ENCODE results near the gene SLU7. TPM values are rescaled to one million over a fixed set of nuclear protein-coding genes. Genes with fewer than 3 reads are reported as not detected.

SLU7 gene
- total RNA-seq, 2 experiments from 2014 or later = 63.5 to 64.6 TPM

DNA sequence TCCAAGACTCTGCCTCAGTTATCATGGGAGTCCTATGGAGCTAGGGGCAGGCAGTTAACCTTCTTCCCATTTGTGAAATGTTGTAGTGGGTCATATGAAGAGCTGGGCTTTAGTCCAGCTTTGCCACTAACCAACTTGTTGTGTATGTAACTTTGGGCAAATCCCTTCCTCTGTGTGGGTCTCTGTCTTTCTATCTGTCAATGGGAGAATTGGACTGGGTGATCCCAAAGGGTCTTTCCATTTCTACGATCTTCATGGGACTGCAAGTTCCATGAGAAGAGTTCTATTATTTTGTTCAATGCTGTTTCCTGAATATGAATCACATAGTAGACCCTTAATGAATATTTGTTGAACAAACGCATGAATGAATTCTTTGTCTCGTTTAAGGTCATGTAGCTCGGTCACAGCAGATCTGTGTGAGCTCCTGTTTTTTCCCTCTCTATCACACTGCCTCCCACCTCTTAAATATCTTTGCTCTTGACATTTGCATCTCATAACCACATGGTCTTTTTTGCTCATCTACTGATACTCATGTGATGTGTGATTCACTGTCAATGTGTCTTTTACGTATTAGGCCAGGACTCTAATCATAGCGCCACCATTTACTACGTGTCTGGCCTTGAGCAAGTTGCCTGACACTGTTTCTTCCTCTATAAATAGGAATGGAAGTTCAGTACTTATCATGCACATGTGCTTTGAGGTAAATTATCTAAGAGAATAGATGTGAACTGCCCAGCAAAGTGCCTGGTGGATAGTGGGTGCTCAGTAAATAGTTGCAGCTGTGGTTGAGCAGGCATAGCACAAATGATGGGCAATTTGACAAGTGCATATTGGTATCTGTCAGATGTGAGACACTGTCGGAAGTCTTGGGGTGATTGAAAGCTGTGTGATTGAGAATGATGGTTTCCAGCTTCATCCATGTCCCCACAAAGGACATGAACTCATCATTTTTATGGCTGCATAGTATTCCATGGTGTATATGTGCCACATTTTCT, 40.2 kb upstream of the SLU7 start:
- CTCF ChIA-PET = interaction anchor here (0.8 to 1.7 kb wide), 5 partner anchors 9 to 42 kb away, joined by 3 to 15 read pairs (median 4); no protein-coding TSS in a partner anchor
- POLR2A ChIA-PET = interaction anchor here (1.1 kb wide), 1 partner anchor 8 kb away, joined by 4 read pairs; no protein-coding TSS in a partner anchor

DNA sequence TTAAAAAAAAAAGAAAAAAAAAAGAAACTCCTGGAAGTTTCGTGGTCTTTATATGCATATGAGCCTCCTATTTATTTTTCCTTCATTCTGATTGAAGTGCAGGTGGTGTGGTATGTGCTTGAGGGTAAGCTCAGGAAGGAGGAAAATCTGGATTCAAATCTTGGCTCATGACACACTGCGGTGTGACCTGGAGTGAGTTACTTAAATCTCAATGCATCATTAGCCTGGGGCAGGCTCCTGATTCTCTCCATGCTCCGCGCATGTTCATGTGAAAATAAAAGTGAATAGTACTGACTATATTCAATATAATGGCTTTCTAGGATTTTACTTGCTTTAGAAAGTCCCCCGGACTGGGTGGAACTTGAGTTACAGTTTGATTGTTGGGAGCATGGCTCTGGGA, 38.4 kb upstream of the SLU7 start:
- H3K27ac Mint-ChIP-seq = no peak overlapping the region
- peaks cover 4% of the 10 kb centered on the region for H3K27me3 Mint-ChIP-seq
- H3K36me3 Mint-ChIP-seq (ENCODE audit: low read depth) = no peaks in the 10 kb centered on the region
- no peak overlapping the region for H3K4me3 Mint-ChIP-seq
- H3K9me3 Mint-ChIP-seq = no peaks in the 10 kb centered on the region
- H3K4me1 Mint-ChIP-seq = peaks cover 8% of the 10 kb centered on the region
- ChIA-PET CTCF (interaction anchor here (1.5 to 2.1 kb wide), 2 partner anchors 9 to 18 kb away, joined by 5 to 10 read pairs; no protein-coding TSS in a partner anchor), POLR2A (no interaction called here)
- no peak for DNase-seq

More for the DNA sequence above, 40.2 kb upstream of the SLU7 start:
- peaks cover 2% of the 10 kb centered on the region for H3K27me3 Mint-ChIP-seq
- no peak for DNase-seq
- H3K27ac Mint-ChIP-seq = no peak overlapping the region
- H3K9me3 Mint-ChIP-seq = no peaks in the 10 kb centered on the region
- peaks cover 18% of the 10 kb centered on the region for H3K4me1 Mint-ChIP-seq
- H3K4me3 Mint-ChIP-seq = no peak overlapping the region
- no peaks in the 10 kb centered on the region for H3K36me3 Mint-ChIP-seq (ENCODE audit: low read depth)

DNA sequence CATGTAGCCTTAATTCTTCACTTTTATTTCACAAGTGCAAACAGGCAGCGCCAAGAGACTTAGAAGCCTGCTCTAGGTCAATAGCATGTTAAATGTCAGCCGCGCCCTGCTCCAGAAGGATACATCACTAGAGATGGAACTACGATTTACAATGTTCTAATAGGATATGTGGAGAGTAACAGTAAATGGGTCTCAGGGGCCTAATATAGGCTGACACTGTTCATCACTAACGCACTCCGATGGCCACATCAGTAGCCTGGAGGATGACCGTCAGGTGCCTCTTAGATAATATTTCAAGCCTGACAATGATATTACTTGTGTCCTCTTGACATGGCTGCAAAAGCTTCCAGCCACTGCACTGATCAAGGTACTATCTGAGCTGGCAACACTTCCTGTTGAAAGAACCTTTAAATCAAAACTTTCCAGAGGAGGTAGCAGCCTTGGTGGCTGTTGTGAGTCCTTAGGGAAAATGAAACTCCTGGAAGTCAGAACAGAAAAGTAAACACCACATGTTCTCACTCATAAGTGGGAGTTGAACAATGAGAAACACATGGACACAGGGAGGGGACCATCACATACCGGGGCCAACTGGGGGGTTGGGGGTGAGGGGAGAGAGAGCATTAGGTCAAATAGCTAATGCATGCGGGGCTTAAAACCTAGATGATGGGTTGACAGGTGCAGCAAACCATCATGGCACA, 37.7 kb upstream of the SLU7 start:
- no peaks in the 10 kb centered on the region for H3K36me3 Mint-ChIP-seq (ENCODE audit: low read depth)
- ChIA-PET CTCF (interaction anchor here (1.5 to 2.1 kb wide), 2 partner anchors 10 to 18 kb away, joined by 5 to 10 read pairs; no protein-coding TSS in a partner anchor), POLR2A (no interaction called here)
- H3K27me3 Mint-ChIP-seq = peaks cover 4% of the 10 kb centered on the region
- no peaks in the 10 kb centered on the region for H3K9me3 Mint-ChIP-seq
- DNase-seq = no peak
- H3K27ac Mint-ChIP-seq = no peak overlapping the region
- no peak overlapping the region for H3K4me3 Mint-ChIP-seq
- H3K4me1 Mint-ChIP-seq = peaks cover 7% of the 10 kb centered on the region

DNA sequence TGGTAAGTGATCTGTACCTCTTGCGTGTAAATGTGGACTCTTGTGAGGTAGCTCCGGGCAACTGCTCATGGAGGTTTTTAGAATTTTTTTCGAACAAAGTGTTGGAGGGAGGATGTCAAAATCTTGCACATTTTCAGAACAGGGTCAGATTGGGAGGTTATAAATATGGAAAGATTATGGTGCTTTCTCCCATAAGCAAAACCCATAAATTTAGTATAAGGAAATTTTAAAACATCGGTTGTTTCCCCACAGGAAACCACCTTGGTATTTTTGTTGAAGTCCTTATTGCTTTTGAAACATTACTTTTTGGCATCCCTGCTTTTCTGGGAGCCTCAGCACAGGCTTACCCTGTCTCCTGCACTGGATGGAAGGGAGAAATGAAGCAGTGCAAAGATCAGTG, 36.7 kb upstream of the SLU7 start:
- DNase-seq = no peak
- ChIA-PET CTCF (no interaction called here), POLR2A (no interaction called here)
- no peaks in the 10 kb centered on the region for H3K36me3 Mint-ChIP-seq (ENCODE audit: low read depth)
- no peak overlapping the region for H3K4me3 Mint-ChIP-seq
- peaks cover 8% of the 10 kb centered on the region for H3K4me1 Mint-ChIP-seq
- no peak overlapping the region for H3K27ac Mint-ChIP-seq
- peaks cover 4% of the 10 kb centered on the region for H3K27me3 Mint-ChIP-seq
- no peaks in the 10 kb centered on the region for H3K9me3 Mint-ChIP-seq

DNA sequence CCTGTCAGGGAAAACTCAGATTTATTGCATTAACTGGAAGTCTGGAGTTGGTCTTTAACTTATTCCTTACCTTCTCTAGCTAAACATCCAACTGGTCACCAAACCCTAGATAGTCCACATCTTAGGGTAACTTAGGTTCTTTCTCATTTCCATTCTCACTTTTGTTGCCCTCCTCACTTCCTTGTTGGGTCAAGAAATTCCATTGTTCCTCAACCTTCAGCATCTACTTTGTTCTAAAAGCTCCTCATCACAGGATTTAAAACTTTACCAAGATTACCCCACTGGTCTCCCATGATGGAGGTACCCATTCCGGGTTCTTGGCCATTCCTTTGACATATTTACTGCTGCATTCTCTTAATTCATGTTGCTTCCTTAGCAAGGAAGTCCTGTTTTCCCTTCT, 34.9 kb upstream of the SLU7 start:
- CTCF ChIA-PET = interaction anchor here (0.9 to 1.9 kb wide), 3 partner anchors 12 to 15 kb away, joined by 4 to 8 read pairs (median 5); no protein-coding TSS in a partner anchor
- POLR2A ChIA-PET = no interaction called here
- no peak overlapping the region for H3K4me3 Mint-ChIP-seq
- no peak overlapping the region for H3K27ac Mint-ChIP-seq
- peaks cover 4% of the 10 kb centered on the region for H3K27me3 Mint-ChIP-seq
- H3K4me1 Mint-ChIP-seq = peaks cover 14% of the 10 kb centered on the region
- H3K36me3 Mint-ChIP-seq (ENCODE audit: low read depth) = peaks cover 3% of the 10 kb centered on the region
- no peak for DNase-seq
- no peaks in the 10 kb centered on the region for H3K9me3 Mint-ChIP-seq

DNA sequence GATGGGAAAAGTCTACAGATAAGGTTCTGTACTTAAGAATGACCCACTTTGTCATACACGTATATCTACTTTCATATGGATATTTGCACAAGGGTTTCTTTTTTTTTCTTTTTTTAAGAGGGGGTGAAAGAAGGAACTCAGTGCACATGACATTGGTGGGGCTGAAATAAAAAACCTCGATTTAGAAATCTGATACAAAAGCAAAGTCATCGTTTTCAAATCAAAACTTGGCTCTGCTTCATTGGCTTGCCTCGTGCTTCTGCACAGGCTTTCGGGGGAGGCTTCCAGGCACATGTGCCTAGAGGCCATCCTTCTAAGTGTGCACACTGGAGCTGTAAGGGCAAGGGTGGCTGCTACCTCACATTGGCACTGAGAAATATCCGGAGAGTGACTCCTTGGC, 33.9 kb upstream of the SLU7 start:
- ChIA-PET POLR2A (no interaction called here), CTCF (interaction anchor here (1.9 kb wide), 1 partner anchor 11 kb away, joined by 5 read pairs; no protein-coding TSS in a partner anchor)
- no peak overlapping the region for H3K27ac Mint-ChIP-seq
- DNase-seq = no peak
- peaks cover 14% of the 10 kb centered on the region for H3K4me1 Mint-ChIP-seq
- H3K27me3 Mint-ChIP-seq = peaks cover 4% of the 10 kb centered on the region
- no peaks in the 10 kb centered on the region for H3K9me3 Mint-ChIP-seq
- peaks cover 3% of the 10 kb centered on the region for H3K36me3 Mint-ChIP-seq (ENCODE audit: low read depth)
- no peak overlapping the region for H3K4me3 Mint-ChIP-seq

DNA sequence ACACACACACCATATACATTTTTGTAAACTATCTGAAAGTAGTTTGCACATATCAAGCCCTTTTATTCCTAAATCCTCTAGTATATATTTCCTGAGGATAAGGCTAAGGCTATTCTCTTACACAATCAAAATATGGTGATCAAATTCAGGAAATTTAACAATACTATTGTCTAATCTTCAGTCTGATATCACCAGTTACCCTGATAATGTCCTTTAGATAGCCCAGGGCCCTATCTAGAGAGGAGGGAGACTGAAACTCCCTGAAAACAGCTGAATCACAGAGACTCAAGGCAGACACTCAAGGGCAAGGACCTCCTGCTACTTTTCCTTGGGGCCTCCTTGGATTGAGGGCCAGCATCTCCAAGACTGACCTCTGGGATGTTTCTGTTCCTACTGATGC, 33.2 kb upstream of the SLU7 start:
- no peak overlapping the region for H3K27ac Mint-ChIP-seq
- peaks cover 14% of the 10 kb centered on the region for H3K4me1 Mint-ChIP-seq
- H3K9me3 Mint-ChIP-seq = no peaks in the 10 kb centered on the region
- peaks cover 4% of the 10 kb centered on the region for H3K27me3 Mint-ChIP-seq
- CTCF ChIA-PET = interaction anchor here (1.9 kb wide), 1 partner anchor 10 kb away, joined by 5 read pairs; no protein-coding TSS in a partner anchor
- DNase-seq = no peak
- peaks cover 3% of the 10 kb centered on the region for H3K36me3 Mint-ChIP-seq (ENCODE audit: low read depth)
- POLR2A ChIA-PET = no interaction called here
- no peak overlapping the region for H3K4me3 Mint-ChIP-seq

DNA sequence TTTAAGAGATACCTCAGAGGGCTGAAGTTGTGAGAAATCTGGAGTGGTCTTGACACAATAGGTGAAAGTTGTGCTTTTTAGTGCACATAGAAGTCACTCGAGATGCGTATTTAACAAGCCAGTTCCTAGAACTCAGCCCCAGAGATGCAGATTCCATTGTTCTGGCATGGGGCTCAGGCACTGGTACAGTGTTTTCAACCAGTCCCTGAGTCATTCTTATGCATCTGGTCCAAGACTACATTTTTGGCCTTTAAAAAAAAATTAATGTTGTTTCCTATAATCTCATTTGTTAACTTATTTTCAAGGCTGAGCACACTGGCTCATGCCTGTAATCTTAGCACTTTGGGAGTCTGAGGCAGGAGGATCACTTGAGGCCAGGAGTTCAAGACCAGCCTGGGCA, 32.4 kb upstream of the SLU7 start:
- peaks cover 4% of the 10 kb centered on the region for H3K27me3 Mint-ChIP-seq
- ChIA-PET CTCF (no interaction called here), POLR2A (no interaction called here)
- no peak overlapping the region for H3K27ac Mint-ChIP-seq
- H3K36me3 Mint-ChIP-seq (ENCODE audit: low read depth) = peaks cover 3% of the 10 kb centered on the region
- no peak overlapping the region for H3K4me3 Mint-ChIP-seq
- DNase-seq = no peak
- H3K4me1 Mint-ChIP-seq = peaks cover 14% of the 10 kb centered on the region
- no peaks in the 10 kb centered on the region for H3K9me3 Mint-ChIP-seq

DNA sequence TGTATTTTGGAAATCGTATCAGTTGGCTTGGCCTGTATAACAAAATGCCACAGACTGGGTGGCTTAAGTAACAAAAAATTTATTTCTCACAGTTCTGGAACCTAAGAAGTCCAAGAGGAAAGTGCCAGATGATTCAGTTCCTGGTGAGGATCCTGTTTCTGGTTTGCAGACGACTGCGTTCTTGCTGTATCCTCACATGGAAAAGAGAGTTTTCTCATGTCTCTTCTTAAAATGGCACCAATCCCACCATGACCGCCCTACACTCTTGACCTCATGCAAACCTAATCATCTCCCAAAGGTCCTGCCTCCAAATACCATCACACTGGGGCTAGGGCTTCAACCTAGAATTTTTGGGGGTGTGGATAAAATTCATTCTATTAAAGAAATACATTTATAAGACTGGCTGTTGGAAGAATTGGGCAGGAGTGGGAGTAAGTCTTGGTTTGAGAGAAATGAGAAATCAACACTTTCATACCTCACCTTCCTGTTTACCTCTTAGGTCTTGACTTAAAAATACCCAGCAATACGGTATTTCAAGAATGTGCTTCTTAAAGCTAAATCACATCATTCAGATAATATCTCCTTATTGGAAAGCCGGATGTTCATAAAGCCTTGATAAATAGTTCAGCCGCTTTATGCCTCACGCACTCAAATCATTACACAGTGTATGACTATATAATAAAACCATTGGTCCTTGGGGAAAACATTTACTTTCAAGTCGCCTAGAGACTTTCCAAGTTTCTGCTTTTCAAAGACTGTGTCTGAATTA, 31.5 kb upstream of the SLU7 start:
- H3K4me1 Mint-ChIP-seq = peaks cover 8% of the 10 kb centered on the region
- H3K27me3 Mint-ChIP-seq = peaks cover 4% of the 10 kb centered on the region
- ChIA-PET POLR2A (no interaction called here), CTCF (no interaction called here)
- no peak overlapping the region for H3K27ac Mint-ChIP-seq
- no peaks in the 10 kb centered on the region for H3K9me3 Mint-ChIP-seq
- H3K36me3 Mint-ChIP-seq (ENCODE audit: low read depth) = peaks cover 3% of the 10 kb centered on the region
- H3K4me3 Mint-ChIP-seq = no peak overlapping the region
- DNase-seq = no peak

DNA sequence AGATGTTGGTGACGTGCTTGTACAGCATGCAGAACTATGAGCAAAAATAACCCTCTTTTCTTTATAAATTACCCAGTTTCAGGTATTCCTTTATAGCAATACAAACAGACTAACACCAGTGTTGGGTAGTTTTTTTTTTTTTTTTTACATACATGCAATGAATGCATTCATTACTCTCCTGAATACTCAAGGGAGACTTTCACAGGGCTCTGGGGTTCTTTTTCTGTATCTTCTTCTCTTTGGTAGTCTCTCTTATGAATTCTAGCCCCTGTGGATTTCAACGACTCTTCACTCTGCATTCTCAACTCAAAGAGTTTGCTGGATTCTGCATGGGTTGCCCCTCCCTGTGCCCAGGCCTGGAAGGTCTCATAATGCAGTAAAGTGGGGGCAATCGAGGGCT, 30.6 kb upstream of the SLU7 start:
- Mint-ChIP-seq H3K27me3 (peaks cover 4% of the 10 kb centered on the region), H3K27ac (no peak overlapping the region), H3K4me1 (peaks cover 7% of the 10 kb centered on the region), H3K36me3 (ENCODE audit: low read depth) (peaks cover 3% of the 10 kb centered on the region), H3K4me3 (no peak overlapping the region), H3K9me3 (no peaks in the 10 kb centered on the region)
- DNase-seq = no peak
- ChIA-PET CTCF (interaction anchor here (1.9 kb wide), 1 partner anchor 10 kb away, joined by 11 read pairs; no protein-coding TSS in a partner anchor), POLR2A (no interaction called here)

DNA sequence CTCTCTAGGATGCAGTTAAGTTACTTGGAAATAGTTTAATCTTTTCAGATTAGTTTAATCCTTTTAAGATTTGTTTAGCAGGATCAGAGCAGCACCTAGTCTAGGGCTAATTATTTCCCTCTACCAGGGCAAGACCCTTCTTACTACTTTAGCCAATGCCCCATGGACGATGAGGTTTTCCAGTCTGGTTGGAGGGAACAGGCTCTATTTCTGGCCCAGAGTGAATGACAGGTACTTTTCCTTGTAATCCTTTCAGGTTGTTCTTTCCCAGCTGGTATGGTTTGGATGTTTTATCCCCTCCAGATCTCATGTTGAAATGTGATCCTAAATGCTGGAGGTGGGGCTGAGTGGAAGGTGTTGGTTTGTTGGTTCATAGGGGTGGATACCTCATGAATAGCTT, 30.0 kb upstream of the SLU7 start:
- peaks cover 3% of the 10 kb centered on the region for H3K36me3 Mint-ChIP-seq (ENCODE audit: low read depth)
- no peak overlapping the region for H3K27ac Mint-ChIP-seq
- H3K4me3 Mint-ChIP-seq = no peak overlapping the region
- H3K27me3 Mint-ChIP-seq = peaks cover under 1% of the 10 kb centered on the region
- ChIA-PET POLR2A (no interaction called here), CTCF (interaction anchor here (0.7 to 1.9 kb wide), 3 partner anchors 9 to 203 kb away, joined by 3 to 11 read pairs (median 3); no protein-coding TSS in a partner anchor)
- DNase-seq = no peak
- peaks cover 7% of the 10 kb centered on the region for H3K4me1 Mint-ChIP-seq
- no peaks in the 10 kb centered on the region for H3K9me3 Mint-ChIP-seq

DNA sequence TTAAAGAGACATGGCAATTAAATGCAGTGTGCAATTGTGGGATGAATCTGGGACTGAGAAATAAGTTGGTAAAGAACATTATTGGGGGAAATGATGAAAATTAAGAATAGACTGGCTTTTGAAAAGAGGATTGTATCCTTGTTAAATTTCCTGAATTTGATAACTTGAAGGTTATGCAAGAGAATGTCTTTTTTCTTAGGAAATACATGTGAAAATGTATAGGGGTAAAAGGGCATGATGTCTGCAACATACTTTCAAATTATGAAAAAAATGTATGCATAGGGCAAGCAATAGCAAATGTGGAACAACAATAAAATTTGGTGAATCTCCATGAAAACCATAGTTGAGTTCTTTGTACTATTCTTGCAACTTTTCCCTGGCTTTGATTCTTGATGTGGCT, 26.9 kb upstream of the SLU7 start:
- POLR2A ChIA-PET = no interaction called here
- no peak for DNase-seq
- H3K27me3 Mint-ChIP-seq = no peaks in the 10 kb centered on the region
- peaks cover 21% of the 10 kb centered on the region for H3K4me1 Mint-ChIP-seq
- no peak overlapping the region for H3K27ac Mint-ChIP-seq
- no peak overlapping the region for H3K4me3 Mint-ChIP-seq
- no peaks in the 10 kb centered on the region for H3K9me3 Mint-ChIP-seq
- CTCF ChIA-PET = no interaction called here
- H3K36me3 Mint-ChIP-seq (ENCODE audit: low read depth) = peaks cover 3% of the 10 kb centered on the region
